ENCODE data around the gene OMG.
A peak's percentile ranks its signal among the peaks of the same experiment; 100 is the strongest.

OMG gene

GRCh38 chr17:31251105-31251969, 45.7 kb downstream of the OMG start:
- CTCF ChIA-PET = interaction anchor here (0.6 to 1.5 kb wide), 4 partner anchors 36 to 126 kb away, joined by 3 to 4 read pairs (median 3); no protein-coding TSS in a partner anchor
- Histone ChIP-seq H3K27ac (ENCODE audit: extremely low read depth, low read depth, low read length) (no peak overlapping the region; the same call in 1 of the 2 replicates), H3K36me3 (ENCODE audit: control insufficient read depth in 2 of 2, insufficient read depth in 1 of 2, low read length in 2 of 2) (peaks cover 15 to 17% of the 10 kb centered on the region in 2 experiments), H3K4me3 (ENCODE audit: low read depth, low read length) (no peak overlapping the region), H3K4me1 (ENCODE audit: control insufficient read depth, insufficient read depth, low read length) (peaks cover 5% of the 10 kb centered on the region; the same call in 1 of the 2 replicates), H3K9me3 (ENCODE audit: control insufficient read depth, insufficient read depth, low read depth, low read length) (no peaks in the 10 kb centered on the region)
- POLR2A ChIA-PET = interaction anchor here (0.6 kb wide), 1 partner anchor 18 kb away, joined by 4 read pairs; no protein-coding TSS in a partner anchor
- TF ChIP-seq PRDM6 (tag by site-specific recombination; IDR thresholded peaks at IDR 0.05) (peak; percentile 22; the same call in 1 of the 2 replicates), PRDM2 (tag by site-specific recombination; IDR thresholded peaks at IDR 0.05; ENCODE audit: borderline replicate concordance) (no peak), FEZF1 (tag by site-specific recombination; IDR thresholded peaks at IDR 0.05) (peak; percentile 54; the same call in 1 of the 2 replicates)
- TF ChIP-seq, protein P1, sequence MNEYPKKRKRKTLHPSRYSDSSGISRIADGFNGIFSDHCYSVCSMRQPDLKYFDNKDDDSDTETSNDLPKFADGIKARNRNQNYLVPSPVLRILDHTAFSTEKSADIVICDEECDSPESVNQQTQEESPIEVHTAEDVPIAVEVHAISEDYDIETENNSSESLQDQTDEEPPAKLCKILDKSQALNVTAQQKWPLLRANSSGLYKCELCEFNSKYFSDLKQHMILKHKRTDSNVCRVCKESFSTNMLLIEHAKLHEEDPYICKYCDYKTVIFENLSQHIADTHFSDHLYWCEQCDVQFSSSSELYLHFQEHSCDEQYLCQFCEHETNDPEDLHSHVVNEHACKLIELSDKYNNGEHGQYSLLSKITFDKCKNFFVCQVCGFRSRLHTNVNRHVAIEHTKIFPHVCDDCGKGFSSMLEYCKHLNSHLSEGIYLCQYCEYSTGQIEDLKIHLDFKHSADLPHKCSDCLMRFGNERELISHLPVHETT (tag by site-specific recombination; IDR thresholded peaks at IDR 0.05) = no peak

DNA sequence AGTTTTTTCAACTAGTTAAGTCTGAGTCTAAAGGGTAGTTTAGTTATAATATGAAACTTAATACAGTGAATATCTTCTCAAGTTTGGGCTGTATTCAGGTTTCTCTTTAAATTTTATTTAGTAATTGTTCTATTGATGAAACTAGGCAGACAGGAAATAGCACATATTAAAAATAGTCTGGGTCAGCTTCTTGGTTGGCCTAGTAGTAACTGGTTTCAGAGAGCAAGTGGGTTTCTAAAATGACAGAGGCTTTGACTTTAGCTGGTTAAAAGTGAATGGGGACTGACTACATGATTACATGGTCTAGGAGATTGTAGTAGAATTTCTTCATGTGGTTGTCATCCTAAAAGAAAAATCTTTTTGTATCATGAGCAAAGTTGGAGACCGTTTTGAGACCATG, 46.8 kb downstream of the OMG start:
- H3K9me3 ChIP-seq (ENCODE audit: control insufficient read depth, insufficient read depth, low read depth, low read length) = no peaks in the 10 kb centered on the region
- peaks cover 5% of the 10 kb centered on the region; the same call in 1 of the 2 replicates for H3K4me1 ChIP-seq (ENCODE audit: control insufficient read depth, insufficient read depth, low read length)
- ChIA-PET POLR2A (no interaction called here), CTCF (interaction anchor here (0.5 kb wide), 1 partner anchor 13 kb away, joined by 3 read pairs; no protein-coding TSS in a partner anchor)
- H3K36me3 ChIP-seq (ENCODE audit: control insufficient read depth in 2 of 2, insufficient read depth in 1 of 2, low read length in 2 of 2) = peaks cover 21 to 26% of the 10 kb centered on the region in 2 experiments
- no peak overlapping the region for H3K27ac ChIP-seq (ENCODE audit: extremely low read depth, low read depth, low read length)
- no peak overlapping the region for H3K4me3 ChIP-seq (ENCODE audit: low read depth, low read length)
- TF ChIP-seq ZNF571 (tag by site-specific recombination; IDR thresholded peaks at IDR 0.05) = no peak
- TF ChIP-seq ZNF510 (tag by site-specific recombination; IDR thresholded peaks at IDR 0.05; ENCODE audit: insufficient replicate concordance) = no peak
- no peak for TF ChIP-seq ZEB2 (tag by site-specific recombination; IDR thresholded peaks at IDR 0.05)
- TF ChIP-seq KLF8 (tag by site-specific recombination; IDR thresholded peaks at IDR 0.05) = no peak
- TF ChIP-seq, protein P2, sequence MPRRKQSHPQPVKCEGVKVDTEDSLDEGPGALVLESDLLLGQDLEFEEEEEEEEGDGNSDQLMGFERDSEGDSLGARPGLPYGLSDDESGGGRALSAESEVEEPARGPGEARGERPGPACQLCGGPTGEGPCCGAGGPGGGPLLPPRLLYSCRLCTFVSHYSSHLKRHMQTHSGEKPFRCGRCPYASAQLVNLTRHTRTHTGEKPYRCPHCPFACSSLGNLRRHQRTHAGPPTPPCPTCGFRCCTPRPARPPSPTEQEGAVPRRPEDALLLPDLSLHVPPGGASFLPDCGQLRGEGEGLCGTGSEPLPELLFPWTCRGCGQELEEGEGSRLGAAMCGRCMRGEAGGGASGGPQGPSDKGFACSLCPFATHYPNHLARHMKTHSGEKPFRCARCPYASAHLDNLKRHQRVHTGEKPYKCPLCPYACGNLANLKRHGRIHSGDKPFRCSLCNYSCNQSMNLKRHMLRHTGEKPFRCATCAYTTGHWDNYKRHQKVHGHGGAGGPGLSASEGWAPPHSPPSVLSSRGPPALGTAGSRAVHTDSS (tag by site-specific recombination; IDR thresholded peaks at IDR 0.05) = no peak
- TF ChIP-seq ZNF548 (tag by site-specific recombination; IDR thresholded peaks at IDR 0.05) = no peak
- TF ChIP-seq MYNN (tag by site-specific recombination; IDR thresholded peaks at IDR 0.05; ENCODE audit: borderline replicate concordance) = no peak
- no peak for TF ChIP-seq BCL11B (tag by site-specific recombination; IDR thresholded peaks at IDR 0.05; ENCODE audit: low read depth)
- TF ChIP-seq SP2 (tag by site-specific recombination; IDR thresholded peaks at IDR 0.05) = no peak
- no peak for TF ChIP-seq ZNF529 (tag by site-specific recombination; IDR thresholded peaks at IDR 0.05; ENCODE audit: insufficient replicate concordance)
- TF ChIP-seq SETDB1 (IDR thresholded peaks at IDR 0.05; ENCODE audit: insufficient read length, low read length) = no peak
- TF ChIP-seq ZNF184 (tag by site-specific recombination; IDR thresholded peaks at IDR 0.05) = no peak
- TF ChIP-seq ZNF311 (tag by site-specific recombination; IDR thresholded peaks at IDR 0.05; ENCODE audit: borderline replicate concordance) = no peak
- TF ChIP-seq ZNF433 (tag by site-specific recombination; IDR thresholded peaks at IDR 0.05; ENCODE audit: low read depth) = no peak
- TF ChIP-seq, protein P3, sequence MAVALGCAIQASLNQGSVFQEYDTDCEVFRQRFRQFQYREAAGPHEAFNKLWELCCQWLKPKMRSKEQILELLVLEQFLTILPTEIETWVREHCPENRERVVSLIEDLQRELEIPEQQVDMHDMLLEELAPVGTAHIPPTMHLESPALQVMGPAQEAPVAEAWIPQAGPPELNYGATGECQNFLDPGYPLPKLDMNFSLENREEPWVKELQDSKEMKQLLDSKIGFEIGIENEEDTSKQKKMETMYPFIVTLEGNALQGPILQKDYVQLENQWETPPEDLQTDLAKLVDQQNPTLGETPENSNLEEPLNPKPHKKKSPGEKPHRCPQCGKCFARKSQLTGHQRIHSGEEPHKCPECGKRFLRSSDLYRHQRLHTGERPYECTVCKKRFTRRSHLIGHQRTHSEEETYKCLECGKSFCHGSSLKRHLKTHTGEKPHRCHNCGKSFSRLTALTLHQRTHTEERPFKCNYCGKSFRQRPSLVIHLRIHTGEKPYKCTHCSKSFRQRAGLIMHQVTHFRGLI (tag by site-specific recombination; IDR thresholded peaks at IDR 0.05) = no peak

Data from HEK293 (cell line).